GM18909 (cell line): ENCODE data around the gene CHRNB2.
A peak's percentile ranks its signal among the peaks of the same experiment; 100 is the strongest.

ENCODE experiments used
- ATAC-seq: cut with Tn5 transposase; IDR thresholded peaks from one replicate; pipeline ENCODE4 v1.9.1; 2021; ENCODE audit warnings: mild to moderate bottlenecking; ENCODE audit not compliant: unreplicated experiment, poor library complexity

The CHRNB2 gene

DNA sequence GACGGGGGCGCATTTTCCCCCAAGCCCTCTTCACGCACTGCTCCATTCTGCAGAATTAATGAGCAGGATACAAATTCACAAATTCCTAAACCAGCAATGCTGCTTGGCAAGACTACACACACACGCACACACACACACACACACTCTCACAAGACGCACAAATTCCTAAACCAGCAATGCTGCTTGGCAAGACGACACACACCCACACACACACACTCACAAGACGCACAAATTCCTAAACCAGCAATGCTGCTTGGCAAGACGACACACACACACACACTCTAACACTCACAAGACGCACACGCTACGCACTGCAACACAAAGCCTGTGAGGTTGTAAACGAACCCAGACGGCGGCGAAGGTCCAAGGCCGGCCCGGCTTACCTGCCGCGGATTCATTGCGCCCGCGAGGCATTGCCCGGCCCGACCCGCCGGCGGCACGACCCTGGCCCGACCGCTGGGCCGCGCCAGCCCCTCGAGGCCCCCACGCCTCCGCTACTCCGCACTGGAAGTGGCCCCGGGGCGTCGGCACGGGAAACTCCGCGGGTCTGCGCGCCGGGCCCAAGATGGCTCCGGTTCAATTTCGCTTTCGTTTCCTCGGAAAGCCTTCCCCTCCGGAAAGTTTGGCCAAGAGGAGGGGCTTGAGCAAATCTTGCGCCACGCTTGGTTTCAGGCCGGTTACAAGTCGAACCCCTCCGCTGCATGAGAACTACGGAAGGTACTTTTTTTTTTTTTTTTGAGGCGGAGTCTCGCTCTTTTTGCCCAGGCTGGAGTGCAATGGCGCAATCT is 40.2 kb downstream of the CHRNB2 start, which contains the start of gene ADAR:
ADAR (minus strand) TSS at position 578 of the 788 bp plus-strand sequence; CDS start at position 398, 180 bp downstream.
- peak; percentile 81 for ATAC-seq

DNA sequence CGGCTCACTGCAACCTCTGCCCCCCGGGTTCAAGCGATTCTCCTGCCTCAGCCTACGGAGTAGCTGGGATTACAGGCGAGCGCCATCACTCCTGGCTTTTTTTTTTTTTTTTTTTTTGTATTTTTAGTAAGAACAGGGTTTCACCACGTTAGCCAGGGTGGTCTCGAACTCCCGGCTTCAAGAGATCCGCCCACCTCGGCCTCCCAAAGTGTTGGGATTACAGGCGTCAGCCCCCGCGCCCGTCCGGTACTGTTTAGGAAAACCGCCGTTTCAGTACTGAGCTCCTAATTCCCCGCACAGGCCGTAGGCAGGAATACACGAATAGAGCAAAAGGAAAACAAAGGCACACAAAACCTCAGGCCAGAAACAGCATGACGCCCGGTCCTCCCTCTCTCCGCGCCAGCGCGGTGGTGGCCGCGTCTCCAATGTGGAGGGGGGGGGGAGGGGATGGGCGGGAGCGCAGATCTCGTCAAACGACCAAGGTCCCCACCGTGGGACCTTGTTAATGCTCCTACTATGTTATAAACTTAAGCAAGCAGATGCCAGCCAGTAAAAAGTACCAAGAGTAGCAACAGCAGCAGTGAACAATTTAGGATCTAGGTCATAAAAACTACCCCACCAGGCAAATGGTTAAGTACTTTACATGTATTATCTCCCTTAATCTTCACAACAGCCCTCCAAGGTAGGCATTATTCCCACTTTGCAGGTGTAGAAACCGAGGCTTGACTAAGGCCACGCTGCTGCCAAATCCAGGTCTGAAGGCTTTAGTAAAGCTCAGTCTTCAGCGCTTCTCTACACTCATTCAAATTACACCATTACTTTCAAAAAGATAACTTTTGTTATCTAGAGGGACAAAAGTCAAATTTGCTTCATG is 41.1 kb downstream of the CHRNB2 start:
- no peak for ATAC-seq

DNA sequence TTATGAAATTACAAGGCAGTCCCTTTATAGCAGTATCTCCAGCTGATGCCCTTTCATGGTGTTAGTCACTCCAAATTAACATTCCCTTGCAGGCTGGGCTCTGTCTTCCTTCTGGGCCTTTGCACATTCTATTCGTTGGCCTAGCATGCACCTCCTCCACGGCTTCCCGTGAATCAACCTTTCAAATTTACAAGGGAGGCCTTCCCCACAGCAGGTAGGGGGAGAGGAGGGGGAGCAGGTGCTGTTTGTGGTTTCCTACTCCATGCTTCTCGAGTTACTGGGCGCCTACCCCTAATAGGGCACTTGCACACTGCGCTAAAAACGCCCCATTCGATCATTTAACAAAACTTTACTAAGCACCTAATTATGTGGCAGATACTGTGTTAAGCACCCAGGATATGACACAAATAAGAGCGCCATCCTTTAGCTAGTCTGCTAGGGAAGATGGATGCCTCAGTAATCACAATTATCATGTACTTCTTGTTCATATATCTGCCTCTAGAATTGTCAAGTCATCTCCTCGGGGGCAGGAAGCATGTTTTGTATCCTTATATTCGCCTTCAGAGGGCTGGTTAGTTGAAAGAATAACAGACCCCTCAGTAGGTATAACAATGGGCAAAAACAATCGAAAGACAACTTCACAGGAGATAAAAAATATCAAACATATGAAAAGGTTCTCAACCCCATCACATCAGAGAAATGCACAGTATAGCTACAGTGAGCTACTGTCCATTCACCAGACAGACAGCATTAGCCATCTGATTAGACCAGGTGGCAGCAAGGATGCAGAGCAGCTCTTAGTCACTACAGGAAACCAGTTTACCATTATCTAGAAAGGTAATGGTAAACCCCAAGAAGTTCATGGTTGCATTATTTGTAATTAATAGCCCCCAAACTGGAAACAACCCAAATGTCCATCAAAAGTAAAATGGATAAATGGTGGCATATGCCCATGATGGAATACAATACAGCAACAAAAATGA is 42.1 kb downstream of the CHRNB2 start:
- ATAC-seq, result no peak

DNA sequence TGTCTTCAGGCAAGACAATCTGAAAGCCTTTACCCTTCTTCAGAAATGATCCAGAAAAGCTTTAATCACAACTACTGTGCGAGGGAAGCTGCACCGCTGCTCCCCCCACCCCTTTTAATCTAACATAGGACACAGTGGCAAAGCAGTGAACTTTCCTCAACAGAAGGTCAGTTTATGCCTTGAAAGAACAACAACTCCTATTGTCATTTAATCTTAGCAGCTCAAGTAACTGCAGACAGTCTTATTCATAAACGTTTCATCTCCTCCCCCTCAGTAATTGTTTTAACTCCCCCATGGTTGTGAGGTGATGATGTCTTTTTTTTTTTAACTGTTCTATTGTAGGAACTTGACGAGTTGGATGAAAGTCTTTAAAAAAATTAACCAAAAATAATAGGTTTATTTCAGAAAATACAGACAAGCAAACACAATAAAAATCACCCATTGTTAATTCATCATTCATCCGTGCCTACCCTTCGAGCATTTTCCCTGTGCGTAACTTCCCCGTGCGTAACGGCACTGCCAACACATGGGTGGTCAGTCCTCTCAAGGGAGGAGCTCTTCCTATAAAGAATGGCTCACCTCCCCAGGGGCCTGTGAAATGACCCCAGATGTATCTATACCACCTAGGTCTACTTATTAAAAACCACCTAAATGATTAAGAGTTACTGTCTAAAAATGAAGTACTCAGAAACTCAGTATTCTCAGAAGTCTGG is 43.7 kb downstream of the CHRNB2 start:
- no peak for ATAC-seq

- no peak for ATAC-seq
Measured at GRCh38 chr1:154614247-154614646, 46.7 kb downstream of the CHRNB2 start.

GRCh38 chr1:154614901-154615300 is 47.3 kb downstream of the CHRNB2 start:
- ATAC-seq, result no peak

DNA sequence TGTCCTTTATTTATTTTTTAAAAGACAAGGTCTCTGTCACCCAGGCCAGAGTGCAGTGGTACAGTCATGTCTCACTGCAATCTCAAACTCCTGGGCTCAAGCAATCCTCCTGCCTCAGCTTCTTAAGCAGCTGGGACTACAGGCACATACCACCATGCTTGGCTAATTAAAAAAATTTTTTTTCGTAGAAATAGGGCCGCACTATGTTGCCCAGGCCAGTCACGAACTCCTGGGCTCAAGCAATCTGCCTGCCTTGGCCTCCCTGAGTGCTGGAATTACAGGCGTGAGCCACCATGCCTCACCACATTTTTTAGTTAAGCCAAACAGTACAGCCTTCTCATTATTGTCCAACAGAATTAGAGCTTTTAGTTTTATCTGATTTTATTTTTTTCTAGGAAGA is 47.8 kb downstream of the CHRNB2 start:
- no peak for ATAC-seq

GRCh38 chr1:154616659-154617345 is 49.2 kb downstream of the CHRNB2 start:
- no peak for ATAC-seq

GRCh38 chr1:154619181-154619948 is 51.8 kb downstream of the CHRNB2 start:
- no peak for ATAC-seq

GRCh38 chr1:154620751-154621150 is 53.2 kb downstream of the CHRNB2 start:
- ATAC-seq, result no peak

DNA sequence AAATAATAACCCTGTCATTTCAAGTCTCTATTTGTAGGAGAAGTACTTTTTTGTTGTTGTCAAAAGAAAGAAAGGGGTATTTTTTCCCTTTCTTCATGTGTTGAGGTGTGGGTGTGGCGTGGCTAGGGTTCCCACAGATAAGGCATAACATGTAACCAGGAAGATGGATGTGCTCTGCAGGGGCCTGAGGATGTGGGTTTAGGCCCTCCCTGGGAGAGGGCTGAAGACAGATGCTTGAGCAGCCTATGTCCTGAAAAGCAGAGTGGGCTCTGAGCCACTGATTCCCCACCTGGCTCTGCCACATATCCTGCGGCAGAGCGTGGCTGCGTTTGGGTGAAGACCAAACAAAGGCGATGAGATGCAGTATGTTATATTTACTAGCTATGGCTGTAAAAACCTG is 54.3 kb downstream of the CHRNB2 start:
- ATAC-seq, result no peak

- no peak for ATAC-seq
Measured at GRCh38 chr1:154622503-154623039, 55.0 kb downstream of the CHRNB2 start.

- no peak for ATAC-seq
Measured at GRCh38 chr1:154623358-154623757, 55.8 kb downstream of the CHRNB2 start.

DNA sequence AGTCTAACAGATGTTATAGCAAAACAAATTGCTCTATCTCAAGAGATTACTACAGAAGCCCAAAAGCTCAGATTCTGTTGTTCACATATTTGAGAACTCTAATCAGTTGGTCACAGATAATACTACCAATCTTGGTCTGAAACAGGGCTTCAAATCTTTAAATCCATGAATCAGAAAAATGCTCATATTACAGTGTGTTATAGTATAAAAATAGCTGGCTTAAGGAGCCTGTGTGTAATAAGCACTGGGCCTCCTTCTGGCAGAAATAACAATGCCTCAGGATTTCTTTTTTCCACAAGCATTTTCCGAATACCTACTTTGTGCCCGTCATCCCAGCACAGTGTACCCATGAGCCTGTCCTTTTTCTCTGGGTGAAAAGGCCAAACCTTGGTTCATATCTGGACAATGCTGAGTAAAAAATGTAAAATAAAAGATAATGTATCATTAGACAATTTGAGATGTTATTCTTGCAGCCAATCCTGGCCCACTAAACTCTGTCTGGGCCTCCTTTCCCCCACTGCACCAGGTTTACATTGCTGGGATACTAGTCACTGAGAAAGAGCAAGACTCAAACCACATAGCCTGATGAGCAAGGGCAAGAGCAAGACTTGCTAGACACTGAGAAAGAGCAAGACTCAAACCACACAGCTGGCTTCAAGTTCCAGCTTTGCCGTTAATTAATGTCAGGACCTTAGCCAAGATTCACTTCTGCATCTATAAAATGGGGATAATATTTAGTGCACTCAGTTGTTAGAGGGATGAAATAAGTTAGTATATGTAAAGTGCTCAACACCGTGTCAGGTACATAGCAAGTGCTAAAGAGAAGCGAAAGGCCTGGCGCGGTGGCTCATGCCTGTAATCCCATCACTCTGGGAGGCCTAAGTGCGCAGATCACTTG is 57.4 kb downstream of the CHRNB2 start:
- ATAC-seq, result no peak

DNA sequence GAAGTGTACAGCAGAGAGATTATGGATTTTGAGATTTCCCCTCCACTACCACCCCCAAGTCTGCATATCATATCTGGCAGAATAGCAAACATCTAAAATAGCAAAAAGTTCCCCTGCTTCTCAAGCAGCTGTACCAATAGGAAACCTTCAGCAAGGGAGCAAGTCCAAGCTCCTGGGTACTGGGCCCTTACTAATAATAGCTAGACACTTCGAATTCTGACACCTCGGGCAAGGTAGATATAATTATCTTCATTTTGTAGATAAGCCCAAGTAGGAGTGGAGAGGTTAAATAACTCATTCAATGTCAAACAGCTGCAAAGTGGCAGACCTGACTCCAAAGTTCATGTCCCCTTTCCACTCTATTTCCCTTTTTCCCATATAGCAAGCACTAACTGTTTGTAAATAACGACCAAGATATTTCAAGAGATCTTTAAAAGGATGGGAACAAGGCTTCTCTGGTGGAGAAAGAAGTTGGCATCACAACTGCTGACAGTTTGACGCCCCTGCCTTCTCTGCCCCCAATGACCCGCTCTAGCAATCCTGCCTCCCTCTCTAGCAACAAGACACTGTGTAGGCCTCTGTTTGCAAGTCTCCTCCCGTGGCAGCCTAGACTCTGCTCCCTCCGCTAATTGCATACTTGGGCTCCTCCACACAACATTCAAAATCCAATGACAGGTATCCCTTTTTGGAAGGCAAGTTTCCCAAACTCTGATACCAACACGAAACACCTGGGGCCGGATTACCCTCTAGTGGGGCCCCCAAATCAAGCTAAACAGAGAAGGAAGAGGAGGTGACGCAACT is 59.1 kb downstream of the CHRNB2 start:
- ATAC-seq, result peak; percentile 20
